HEK293T (cell line): ENCODE data around the gene EIF4EBP2.

ENCODE experiments used
- BHLHE40 ChIP-seq: fragments of 450-650 bp; IDR thresholded peaks from 2 replicates; pipeline ENCODE4 v1.6.1; 2016; ENCODE audit warnings: mild to moderate bottlenecking, moderate library complexity, borderline replicate concordance
- FOXM1 ChIP-seq: fragments of 450-650 bp; IDR thresholded peaks from 2 replicates; pipeline ENCODE4 v1.6.1; 2017; ENCODE audit warnings: mild to moderate bottlenecking, borderline replicate concordance

DNA sequence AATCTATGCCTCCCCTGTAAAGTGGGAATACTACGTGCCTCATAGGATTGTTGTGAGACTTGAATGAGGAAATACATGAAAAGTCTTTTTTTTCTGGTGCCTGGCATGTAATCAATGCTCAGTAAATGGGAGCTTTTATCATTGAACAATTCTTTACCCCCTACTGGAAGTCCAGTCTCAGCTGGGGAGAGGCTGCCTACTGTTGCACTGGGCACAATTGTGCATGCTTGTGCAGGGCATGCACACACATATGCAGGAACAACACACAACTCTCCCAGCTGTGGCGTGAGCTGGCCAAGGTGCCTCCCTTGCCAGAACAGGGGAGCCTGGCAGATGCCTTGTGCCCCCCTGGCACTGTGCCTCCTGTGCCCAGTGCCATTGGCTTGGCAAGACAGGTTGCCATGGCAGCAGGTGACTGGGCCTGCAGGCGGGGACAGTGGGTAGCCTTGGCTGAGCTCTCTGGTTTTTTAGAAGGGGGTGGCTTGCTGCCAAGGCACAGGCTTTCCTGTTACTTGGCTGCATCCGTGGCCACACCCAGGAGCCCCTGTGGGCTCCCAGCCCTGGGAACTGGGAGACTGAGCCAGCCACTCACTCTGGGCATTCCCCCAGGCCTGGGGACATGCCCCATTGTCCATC is 58.5 kb downstream of the EIF4EBP2 start:
- no peak for TF ChIP-seq BHLHE40
- no peak for TF ChIP-seq FOXM1
